GM23338 (cell line): Measurements from ENCODE around the gene CD2.

Experiments used
- CREB1 ChIP-seq: fragments of 250-450 bp; sonication (Bioruptor Pico); IDR thresholded peaks from 2 replicates; pipeline ENCODE4 v1.5.0; 2020; ENCODE audit warnings: low read depth, mild to moderate bottlenecking, moderate library complexity
- POLR2AphosphoS5 ChIP-seq: IDR thresholded peaks from 2 replicates; pipeline ENCODE4 v1.6.1; 2016; ENCODE audit warnings: antibody characterized with exemption, low read depth
- TF ChIP-seq, protein P1 (sequence below), 2 experiments: fragments of 200-600 bp in 1 of 2; sonication (generic) in 1 of 2; conservative IDR thresholded peaks; 2 replicates each; pipeline versions ENCODE4 v1.5.1 to v1.6.1; 2016 to 2017; ENCODE audit warnings: antibody characterized with exemption in 2 of 2, low read depth in 2 of 2, mild to moderate bottlenecking in 2 of 2, moderate library complexity in 1 of 2
- TF ChIP-seq, protein P2 (sequence below): IDR thresholded peaks from one replicate; pipeline ENCODE4 v1.6.1; 2018; ENCODE audit warnings: antibody characterized with exemption; ENCODE audit not compliant: unreplicated experiment

DNA sequence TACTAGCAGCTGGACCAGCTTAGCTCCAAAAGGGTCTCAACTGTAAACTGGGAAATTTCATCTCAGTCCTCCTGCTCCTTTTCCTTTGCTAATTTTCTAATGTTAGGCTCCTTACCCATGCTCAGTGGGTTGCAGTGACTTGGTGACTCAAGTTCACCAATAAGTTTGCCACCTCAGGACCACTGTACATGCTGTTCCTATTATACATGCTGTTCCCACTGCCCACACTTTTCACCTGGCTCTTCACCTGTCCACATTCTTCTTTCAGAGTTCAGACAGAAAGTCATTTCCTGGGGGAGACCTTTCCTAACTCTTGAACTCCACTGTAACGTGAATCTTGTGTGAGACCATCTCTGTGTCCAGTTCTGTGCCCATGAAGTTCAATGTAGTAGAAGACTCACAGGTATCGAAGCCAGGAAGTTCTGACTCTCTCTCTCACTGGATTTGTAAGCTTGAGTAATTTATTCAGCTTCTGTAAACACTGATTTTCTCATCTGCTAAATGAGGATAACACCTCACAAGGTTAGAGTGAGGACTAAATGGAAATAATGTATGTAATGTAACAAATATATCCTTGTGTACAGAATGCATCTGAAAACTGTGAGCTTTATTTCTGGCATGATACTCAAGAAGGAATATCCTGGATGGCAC lies 17.9 kb downstream of the CD2 start:
- TF ChIP-seq POLR2AphosphoS5 (no peak), CREB1 (no peak)
- TF ChIP-seq, protein P1, sequence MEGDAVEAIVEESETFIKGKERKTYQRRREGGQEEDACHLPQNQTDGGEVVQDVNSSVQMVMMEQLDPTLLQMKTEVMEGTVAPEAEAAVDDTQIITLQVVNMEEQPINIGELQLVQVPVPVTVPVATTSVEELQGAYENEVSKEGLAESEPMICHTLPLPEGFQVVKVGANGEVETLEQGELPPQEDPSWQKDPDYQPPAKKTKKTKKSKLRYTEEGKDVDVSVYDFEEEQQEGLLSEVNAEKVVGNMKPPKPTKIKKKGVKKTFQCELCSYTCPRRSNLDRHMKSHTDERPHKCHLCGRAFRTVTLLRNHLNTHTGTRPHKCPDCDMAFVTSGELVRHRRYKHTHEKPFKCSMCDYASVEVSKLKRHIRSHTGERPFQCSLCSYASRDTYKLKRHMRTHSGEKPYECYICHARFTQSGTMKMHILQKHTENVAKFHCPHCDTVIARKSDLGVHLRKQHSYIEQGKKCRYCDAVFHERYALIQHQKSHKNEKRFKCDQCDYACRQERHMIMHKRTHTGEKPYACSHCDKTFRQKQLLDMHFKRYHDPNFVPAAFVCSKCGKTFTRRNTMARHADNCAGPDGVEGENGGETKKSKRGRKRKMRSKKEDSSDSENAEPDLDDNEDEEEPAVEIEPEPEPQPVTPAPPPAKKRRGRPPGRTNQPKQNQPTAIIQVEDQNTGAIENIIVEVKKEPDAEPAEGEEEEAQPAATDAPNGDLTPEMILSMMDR (conservative IDR thresholded peaks at IDR 0.05; ENCODE audit: low read depth in 2 of 2), result no peak
- TF ChIP-seq, protein P2, sequence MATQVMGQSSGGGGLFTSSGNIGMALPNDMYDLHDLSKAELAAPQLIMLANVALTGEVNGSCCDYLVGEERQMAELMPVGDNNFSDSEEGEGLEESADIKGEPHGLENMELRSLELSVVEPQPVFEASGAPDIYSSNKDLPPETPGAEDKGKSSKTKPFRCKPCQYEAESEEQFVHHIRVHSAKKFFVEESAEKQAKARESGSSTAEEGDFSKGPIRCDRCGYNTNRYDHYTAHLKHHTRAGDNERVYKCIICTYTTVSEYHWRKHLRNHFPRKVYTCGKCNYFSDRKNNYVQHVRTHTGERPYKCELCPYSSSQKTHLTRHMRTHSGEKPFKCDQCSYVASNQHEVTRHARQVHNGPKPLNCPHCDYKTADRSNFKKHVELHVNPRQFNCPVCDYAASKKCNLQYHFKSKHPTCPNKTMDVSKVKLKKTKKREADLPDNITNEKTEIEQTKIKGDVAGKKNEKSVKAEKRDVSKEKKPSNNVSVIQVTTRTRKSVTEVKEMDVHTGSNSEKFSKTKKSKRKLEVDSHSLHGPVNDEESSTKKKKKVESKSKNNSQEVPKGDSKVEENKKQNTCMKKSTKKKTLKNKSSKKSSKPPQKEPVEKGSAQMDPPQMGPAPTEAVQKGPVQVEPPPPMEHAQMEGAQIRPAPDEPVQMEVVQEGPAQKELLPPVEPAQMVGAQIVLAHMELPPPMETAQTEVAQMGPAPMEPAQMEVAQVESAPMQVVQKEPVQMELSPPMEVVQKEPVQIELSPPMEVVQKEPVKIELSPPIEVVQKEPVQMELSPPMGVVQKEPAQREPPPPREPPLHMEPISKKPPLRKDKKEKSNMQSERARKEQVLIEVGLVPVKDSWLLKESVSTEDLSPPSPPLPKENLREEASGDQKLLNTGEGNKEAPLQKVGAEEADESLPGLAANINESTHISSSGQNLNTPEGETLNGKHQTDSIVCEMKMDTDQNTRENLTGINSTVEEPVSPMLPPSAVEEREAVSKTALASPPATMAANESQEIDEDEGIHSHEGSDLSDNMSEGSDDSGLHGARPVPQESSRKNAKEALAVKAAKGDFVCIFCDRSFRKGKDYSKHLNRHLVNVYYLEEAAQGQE, result no peak
